HG03571 (cell line): ENCODE results near the gene DPY30.

Experiments
- ATAC-seq: cut with Tn5 transposase; IDR thresholded peaks from one replicate; pipeline ENCODE4 v1.9.1; 2021; ENCODE audit not compliant: unreplicated experiment

The DPY30 gene

GRCh38 chr2:31979018-31979417 is 60.6 kb downstream of the DPY30 start:
- no peak for ATAC-seq

GRCh38 chr2:31978436-31978835 is 61.2 kb downstream of the DPY30 start:
- ATAC-seq, result no peak
